HL-60 (cell line): ENCODE data around the gene HS3ST2.

Experiments used
- GABPA ChIP-seq: IDR thresholded peaks from 2 replicates; pipeline ENCODE4 v1.6.1; 2012; ENCODE audit warnings: low read depth
- POLR2AphosphoS5 ChIP-seq: IDR thresholded peaks from 2 replicates; pipeline ENCODE4 v1.6.1; 2012; ENCODE audit warnings: low read depth
- SPI1 ChIP-seq: IDR thresholded peaks from 2 replicates; pipeline ENCODE4 v1.6.1; 2012; ENCODE audit warnings: low read depth, mild to moderate bottlenecking, borderline replicate concordance
- TF ChIP-seq, protein P1 (sequence below): IDR thresholded peaks from one replicate; pipeline ENCODE4 v1.5.1; 2011; ENCODE audit warnings: low read length, control low read depth, inconsistent platforms; ENCODE audit not compliant: insufficient read depth
- TF ChIP-seq, protein P2 (sequence below): IDR thresholded peaks from 2 replicates; pipeline ENCODE4 v1.6.1; 2012; ENCODE audit warnings: low read depth; ENCODE audit not compliant: insufficient replicate concordance

DNA sequence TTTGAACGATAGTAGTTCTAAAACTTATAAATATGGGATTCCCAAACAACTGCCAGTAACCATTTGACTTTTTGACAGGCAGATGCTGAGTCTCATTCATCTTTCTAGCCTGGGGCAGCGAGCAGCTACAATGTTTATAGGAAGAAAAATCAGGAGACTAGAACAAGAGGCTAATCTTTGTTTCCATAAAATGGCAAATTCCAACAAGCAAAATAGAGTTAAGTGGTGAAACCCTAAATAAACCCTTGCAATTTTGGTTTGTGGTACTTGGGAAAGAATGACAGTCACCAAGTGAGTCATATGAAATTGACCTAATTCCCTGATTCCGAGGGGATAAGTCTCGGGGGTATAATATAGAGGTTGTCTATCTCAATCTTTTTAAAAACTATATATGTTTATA lies 27.3 kb upstream of the HS3ST2 start:
- TF ChIP-seq, protein P1, sequence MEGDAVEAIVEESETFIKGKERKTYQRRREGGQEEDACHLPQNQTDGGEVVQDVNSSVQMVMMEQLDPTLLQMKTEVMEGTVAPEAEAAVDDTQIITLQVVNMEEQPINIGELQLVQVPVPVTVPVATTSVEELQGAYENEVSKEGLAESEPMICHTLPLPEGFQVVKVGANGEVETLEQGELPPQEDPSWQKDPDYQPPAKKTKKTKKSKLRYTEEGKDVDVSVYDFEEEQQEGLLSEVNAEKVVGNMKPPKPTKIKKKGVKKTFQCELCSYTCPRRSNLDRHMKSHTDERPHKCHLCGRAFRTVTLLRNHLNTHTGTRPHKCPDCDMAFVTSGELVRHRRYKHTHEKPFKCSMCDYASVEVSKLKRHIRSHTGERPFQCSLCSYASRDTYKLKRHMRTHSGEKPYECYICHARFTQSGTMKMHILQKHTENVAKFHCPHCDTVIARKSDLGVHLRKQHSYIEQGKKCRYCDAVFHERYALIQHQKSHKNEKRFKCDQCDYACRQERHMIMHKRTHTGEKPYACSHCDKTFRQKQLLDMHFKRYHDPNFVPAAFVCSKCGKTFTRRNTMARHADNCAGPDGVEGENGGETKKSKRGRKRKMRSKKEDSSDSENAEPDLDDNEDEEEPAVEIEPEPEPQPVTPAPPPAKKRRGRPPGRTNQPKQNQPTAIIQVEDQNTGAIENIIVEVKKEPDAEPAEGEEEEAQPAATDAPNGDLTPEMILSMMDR = no peak
- TF ChIP-seq POLR2AphosphoS5 (no peak), GABPA (no peak), SPI1 (no peak)
- TF ChIP-seq, protein P2, sequence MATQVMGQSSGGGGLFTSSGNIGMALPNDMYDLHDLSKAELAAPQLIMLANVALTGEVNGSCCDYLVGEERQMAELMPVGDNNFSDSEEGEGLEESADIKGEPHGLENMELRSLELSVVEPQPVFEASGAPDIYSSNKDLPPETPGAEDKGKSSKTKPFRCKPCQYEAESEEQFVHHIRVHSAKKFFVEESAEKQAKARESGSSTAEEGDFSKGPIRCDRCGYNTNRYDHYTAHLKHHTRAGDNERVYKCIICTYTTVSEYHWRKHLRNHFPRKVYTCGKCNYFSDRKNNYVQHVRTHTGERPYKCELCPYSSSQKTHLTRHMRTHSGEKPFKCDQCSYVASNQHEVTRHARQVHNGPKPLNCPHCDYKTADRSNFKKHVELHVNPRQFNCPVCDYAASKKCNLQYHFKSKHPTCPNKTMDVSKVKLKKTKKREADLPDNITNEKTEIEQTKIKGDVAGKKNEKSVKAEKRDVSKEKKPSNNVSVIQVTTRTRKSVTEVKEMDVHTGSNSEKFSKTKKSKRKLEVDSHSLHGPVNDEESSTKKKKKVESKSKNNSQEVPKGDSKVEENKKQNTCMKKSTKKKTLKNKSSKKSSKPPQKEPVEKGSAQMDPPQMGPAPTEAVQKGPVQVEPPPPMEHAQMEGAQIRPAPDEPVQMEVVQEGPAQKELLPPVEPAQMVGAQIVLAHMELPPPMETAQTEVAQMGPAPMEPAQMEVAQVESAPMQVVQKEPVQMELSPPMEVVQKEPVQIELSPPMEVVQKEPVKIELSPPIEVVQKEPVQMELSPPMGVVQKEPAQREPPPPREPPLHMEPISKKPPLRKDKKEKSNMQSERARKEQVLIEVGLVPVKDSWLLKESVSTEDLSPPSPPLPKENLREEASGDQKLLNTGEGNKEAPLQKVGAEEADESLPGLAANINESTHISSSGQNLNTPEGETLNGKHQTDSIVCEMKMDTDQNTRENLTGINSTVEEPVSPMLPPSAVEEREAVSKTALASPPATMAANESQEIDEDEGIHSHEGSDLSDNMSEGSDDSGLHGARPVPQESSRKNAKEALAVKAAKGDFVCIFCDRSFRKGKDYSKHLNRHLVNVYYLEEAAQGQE = no peak
